Omental fat pad (tissue), 4 donors: ENCODE measurements around the gene CALR3. TPM values are rescaled to one million over a fixed set of nuclear protein-coding genes. Genes with fewer than 3 reads are reported as not detected.

ENCODE experiments used
- ATAC-seq: fragments of 150-250 bp; one replicate; pipeline ENCODE4 v1.9.1; 2016; ENCODE audit warnings: mild to moderate bottlenecking, moderate library complexity; ENCODE audit not compliant: low FRiP score
- DNase-seq: peaks from one replicate; pipeline ENCODE4 v3.0.0-alpha.2; 2019; ENCODE audit warnings: low spot score
- total RNA-seq, 4 donors: library from RNA; depleted of rRNA; stranded (reverse); fragments of >200 nt; gene quantifications; one replicate each; pipeline ENCODE4 v1.1.0, GENCODE V29; 2016
- TF ChIP-seq, protein P1 (sequence below), 3 donors: fragments of 450-650 bp; IDR thresholded peaks; one replicate each; pipeline ENCODE4 v1.5.1; 2016 to 2017; ENCODE audit warnings: antibody characterized with exemption in 3 of 3, mild to moderate bottlenecking in 3 of 3, moderate library complexity in 2 of 3

CALR3 gene
- total RNA-seq, 4 donors from 2014 or later = not detected

DNA sequence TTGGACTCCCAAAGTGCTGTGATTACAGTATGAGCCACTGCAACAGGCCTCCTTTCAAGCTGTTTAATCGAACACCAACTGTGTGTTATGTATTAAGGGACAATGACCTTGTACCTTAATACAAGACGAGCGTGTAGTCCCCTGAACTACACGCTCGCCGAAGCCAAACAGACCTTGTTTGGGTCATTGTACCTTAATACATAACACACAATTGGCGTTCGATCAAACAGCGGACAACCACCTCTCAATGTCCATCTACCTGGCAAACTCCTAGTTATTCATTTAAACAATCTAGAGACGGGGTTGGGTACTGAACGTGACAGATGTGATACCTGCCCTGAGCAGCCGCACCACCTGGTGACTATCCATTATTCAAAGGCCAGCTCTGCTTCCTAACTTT lies 45.0 kb upstream of the CALR3 start:
- TF ChIP-seq, protein P1, sequence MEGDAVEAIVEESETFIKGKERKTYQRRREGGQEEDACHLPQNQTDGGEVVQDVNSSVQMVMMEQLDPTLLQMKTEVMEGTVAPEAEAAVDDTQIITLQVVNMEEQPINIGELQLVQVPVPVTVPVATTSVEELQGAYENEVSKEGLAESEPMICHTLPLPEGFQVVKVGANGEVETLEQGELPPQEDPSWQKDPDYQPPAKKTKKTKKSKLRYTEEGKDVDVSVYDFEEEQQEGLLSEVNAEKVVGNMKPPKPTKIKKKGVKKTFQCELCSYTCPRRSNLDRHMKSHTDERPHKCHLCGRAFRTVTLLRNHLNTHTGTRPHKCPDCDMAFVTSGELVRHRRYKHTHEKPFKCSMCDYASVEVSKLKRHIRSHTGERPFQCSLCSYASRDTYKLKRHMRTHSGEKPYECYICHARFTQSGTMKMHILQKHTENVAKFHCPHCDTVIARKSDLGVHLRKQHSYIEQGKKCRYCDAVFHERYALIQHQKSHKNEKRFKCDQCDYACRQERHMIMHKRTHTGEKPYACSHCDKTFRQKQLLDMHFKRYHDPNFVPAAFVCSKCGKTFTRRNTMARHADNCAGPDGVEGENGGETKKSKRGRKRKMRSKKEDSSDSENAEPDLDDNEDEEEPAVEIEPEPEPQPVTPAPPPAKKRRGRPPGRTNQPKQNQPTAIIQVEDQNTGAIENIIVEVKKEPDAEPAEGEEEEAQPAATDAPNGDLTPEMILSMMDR (IDR thresholded peaks at IDR 0.05) = no peak

DNA sequence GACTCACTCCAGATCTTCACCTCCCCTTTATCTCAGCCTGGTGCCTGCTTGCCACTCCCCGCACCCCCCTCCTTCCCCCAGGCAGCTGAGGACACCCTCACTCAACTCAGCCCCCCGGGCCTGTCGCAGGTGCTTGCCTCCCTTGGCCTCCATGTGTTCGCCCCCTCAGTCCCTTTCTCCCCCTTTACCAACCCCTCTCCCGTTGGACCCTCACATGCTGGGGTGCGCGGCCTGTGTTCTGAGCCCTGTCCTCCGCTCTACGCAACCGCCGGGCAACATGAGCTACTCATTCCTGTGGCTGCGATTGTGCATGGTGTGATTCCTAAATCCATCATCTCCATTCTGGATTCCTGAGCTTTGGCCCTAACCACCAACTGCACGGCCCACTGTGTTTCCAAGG lies 41.1 kb upstream of the CALR3 start:
- no peak for DNase-seq
- TF ChIP-seq, protein P1 (IDR thresholded peaks at IDR 0.05) = no peak
- no peak for ATAC-seq

More for the DNA sequence above, 45.0 kb upstream of the CALR3 start:
- ATAC-seq (no peak), DNase-seq (no peak)

DNA sequence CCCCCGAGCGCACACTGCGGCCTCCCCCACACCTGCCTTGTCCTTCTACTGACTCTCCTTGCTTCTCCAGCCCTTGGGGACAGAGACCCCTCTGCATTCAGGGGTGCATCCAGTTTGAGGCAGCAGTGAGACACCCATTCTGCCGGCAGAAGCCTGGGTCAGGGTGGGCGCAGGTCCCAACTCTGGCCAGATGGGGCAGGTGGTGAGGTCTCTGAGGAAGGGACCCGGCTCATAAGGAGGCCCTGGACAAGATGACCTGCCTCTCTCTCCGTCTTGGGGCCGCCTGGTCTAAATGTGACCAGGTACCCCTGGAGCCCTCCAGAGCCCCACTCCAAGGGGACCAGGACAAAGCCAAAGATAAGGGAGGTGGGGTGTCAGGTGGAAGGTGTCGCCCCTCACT lies 40.2 kb upstream of the CALR3 start:
- TF ChIP-seq, protein P1 (IDR thresholded peaks at IDR 0.05) = no peak
- ATAC-seq = no peak

DNA sequence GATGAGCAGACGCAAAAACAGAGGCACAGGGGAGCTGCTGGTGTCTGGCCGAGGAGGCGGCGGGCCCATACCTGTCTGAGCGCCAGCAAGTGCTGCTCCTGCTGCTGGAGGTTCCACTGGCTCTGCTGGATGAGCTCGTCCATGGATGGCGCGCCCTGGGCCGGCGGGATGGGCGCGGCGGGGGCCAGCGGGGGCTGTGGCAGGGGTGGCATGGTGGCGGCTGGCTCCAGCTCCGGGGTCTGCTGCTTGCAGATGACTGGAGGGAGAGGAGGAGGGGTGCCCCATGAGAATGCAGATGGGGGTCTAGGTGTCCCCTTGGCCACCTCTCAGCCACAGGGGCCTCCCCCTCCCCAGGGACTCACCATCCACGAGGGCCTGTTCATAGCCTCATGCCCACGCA lies 39.4 kb upstream of the CALR3 start:
- no peak for ATAC-seq
- DNase-seq = no peak
- TF ChIP-seq, protein P1 (IDR thresholded peaks at IDR 0.05) = no peak

More for the DNA sequence above, 40.2 kb upstream of the CALR3 start:
- no peak for DNase-seq

DNA sequence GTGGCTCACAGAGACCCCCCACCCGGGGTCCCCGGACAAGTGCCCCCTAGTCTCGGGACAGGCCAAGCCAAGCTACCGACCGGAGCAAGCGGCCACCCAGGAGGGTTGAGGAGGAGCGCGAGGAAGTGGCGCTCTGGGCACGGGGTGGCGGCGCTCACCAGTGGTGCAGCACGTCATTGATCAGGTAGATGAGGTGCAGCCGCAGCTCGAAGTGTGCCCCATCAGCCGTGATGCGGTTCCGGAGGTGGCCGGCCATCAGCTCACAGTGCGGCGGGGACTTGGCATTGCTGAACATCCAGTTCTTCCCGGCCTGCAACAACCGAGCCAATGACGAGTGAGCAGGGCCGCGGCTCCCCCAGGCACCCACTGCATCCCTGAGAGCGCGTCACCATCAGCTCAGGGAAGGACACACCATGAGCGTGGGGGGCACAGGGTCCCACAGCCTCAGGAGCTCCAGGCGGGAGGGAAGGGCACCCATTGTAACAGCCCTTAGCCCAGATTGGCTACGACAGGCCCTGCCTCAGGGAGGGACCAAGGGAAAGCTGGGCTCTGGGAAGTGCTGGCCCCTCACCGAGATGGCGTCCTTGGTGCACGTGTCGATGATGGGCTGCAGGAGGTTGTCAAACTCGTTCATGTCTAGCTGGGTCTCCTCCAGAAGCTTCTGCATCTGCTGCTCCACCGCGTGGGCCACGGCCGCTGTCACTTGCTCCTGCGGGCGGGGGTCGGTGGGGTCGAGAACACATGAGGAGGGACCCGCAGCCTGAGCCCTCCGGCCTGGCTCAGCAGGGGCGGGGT lies 36.7 kb upstream of the CALR3 start:
- no peak for DNase-seq
- TF ChIP-seq, protein P1 (IDR thresholded peaks at IDR 0.05) = no peak
- ATAC-seq = no peak

DNA sequence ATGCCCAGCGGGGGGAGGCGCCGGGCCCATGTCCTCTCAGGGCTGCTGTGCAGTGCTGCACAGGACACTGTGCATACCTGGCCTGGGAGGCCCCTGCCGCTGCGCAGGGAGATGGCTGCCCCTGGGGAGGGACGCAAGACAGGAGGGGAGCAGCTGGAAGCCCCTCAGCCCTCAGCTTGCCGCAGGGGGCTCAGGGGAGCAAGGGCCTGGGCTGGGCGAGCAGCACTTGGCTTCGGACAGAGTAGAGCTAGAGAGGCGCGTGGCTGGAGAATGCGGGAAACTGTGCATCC lies 35.4 kb upstream of the CALR3 start:
- TF ChIP-seq, protein P1 (IDR thresholded peaks at IDR 0.05) = no peak
- DNase-seq (no peak), ATAC-seq (no peak)
